Neural cell (in vitro differentiated cells): ENCODE data around the gene RAB33B. TPM values are rescaled to one million over a fixed set of nuclear protein-coding genes. Genes with fewer than 3 reads are reported as not detected.

ENCODE experiments used
- H2AFZ ChIP-seq: fragments of 200-600, 300-800 bp; sonication (generic), shearing (Covaris generic); 2 replicates; pipeline ENCODE4 v1.6.0; 2014; ENCODE audit warnings: low read depth, mild to moderate bottlenecking, antibody characterized with exemption, low read length, moderate library complexity
- H3F3A ChIP-seq: fragments of 200-600 bp; shearing (Covaris generic); 2 replicates; pipeline ENCODE4 v1.6.1; 2016; ENCODE audit warnings: mild to moderate bottlenecking, moderate library complexity, mixed read lengths, antibody characterized with exemption, low read length; ENCODE audit not compliant: insufficient read depth, poor library complexity, severe bottlenecking
- H3K27ac ChIP-seq: fragments of 200-600, 300-800 bp; sonication (generic), shearing (Covaris generic); 2 replicates; pipeline ENCODE4 v1.5.1; 2014; ENCODE audit warnings: mild to moderate bottlenecking, low read length, moderate library complexity
- H3K27me3 ChIP-seq: fragments of 300-800, 200-600 bp; sonication (generic), shearing (Covaris generic); 2 replicates; pipeline ENCODE4 v1.6.0; 2014; ENCODE audit warnings: mild to moderate bottlenecking, low read depth, low read length, moderate library complexity; ENCODE audit not compliant: insufficient read depth
- H3K36me3 ChIP-seq: fragments of 300-800, 200-600 bp; sonication (generic), shearing (Covaris generic); 2 replicates; pipeline ENCODE4 v1.5.1; 2014; ENCODE audit warnings: mild to moderate bottlenecking, antibody characterized with exemption, low read length, moderate library complexity; ENCODE audit not compliant: insufficient read depth
- H3K4me2 ChIP-seq: fragments of 300-800, 200-600 bp; sonication (generic), shearing (Covaris generic); 2 replicates; pipeline ENCODE4 v1.6.0; 2014; ENCODE audit warnings: mild to moderate bottlenecking, low read length
- H3K4me3 ChIP-seq: fragments of 300-800, 200-600 bp; sonication (generic), shearing (Covaris generic); 2 replicates; pipeline ENCODE4 v1.5.1; 2014; ENCODE audit warnings: mild to moderate bottlenecking, low read length, moderate library complexity
- H3K79me2 ChIP-seq: fragments of 200-600 bp; shearing (Covaris generic); replicated peaks from 2 replicates; pipeline ENCODE4 v1.6.0; 2014; ENCODE audit warnings: mild to moderate bottlenecking, low read length, moderate library complexity; ENCODE audit not compliant: insufficient read depth
- H3K9ac ChIP-seq: fragments of 300-800, 200-600 bp; sonication (generic), shearing (Covaris generic); 2 replicates; pipeline ENCODE4 v1.6.1; 2016; ENCODE audit warnings: mild to moderate bottlenecking, low read length, mixed read lengths
- H3K9me2 ChIP-seq: fragments of 200-600 bp; shearing (Covaris generic); 2 replicates; pipeline ENCODE4 v1.6.1; 2016; ENCODE audit warnings: mild to moderate bottlenecking, low read length, mixed read lengths; ENCODE audit not compliant: insufficient read depth
- H3K9me3 ChIP-seq: fragments of 200-600, 300-800 bp; sonication (generic), shearing (Covaris generic); 2 replicates; pipeline ENCODE4 v1.6.1; 2016; ENCODE audit warnings: mild to moderate bottlenecking, mixed run types, low read length, moderate library complexity, mixed read lengths
- H4K20me1 ChIP-seq: fragments of 200-600 bp; shearing (Covaris generic); 2 replicates; pipeline ENCODE4 v1.6.1; 2016; ENCODE audit warnings: mild to moderate bottlenecking, mixed run types; ENCODE audit not compliant: insufficient read depth
- EP300 ChIP-seq: fragments of 450-650 bp; conservative IDR thresholded peaks from 2 replicates; pipeline ENCODE4 v1.6.1; 2014; ENCODE audit warnings: antibody characterized with exemption, mild to moderate bottlenecking, moderate library complexity; ENCODE audit not compliant: poor library complexity, severe bottlenecking
- EZH2 ChIP-seq: fragments of 200-600, 300-800 bp; shearing (Covaris generic), sonication (generic); IDR thresholded peaks from 2 replicates; pipeline ENCODE4 v1.6.1; 2014; ENCODE audit warnings: antibody characterized with exemption, low read length, borderline replicate concordance, mild to moderate bottlenecking; ENCODE audit not compliant: insufficient read depth, poor library complexity, severe bottlenecking
- MXI1 ChIP-seq: fragments of 450-650 bp; conservative IDR thresholded peaks from 2 replicates; pipeline ENCODE4 v1.6.1; 2014; ENCODE audit warnings: antibody characterized with exemption, mild to moderate bottlenecking; ENCODE audit not compliant: poor library complexity, severe bottlenecking
- POLR2AphosphoS5 ChIP-seq: IDR thresholded peaks from 2 replicates; pipeline ENCODE4 v1.6.1; 2012
- RAD21 ChIP-seq: fragments of 450-650 bp; conservative IDR thresholded peaks from 2 replicates; pipeline ENCODE4 v1.6.1; 2014; ENCODE audit warnings: antibody characterized with exemption, mild to moderate bottlenecking, moderate library complexity
- SMC3 ChIP-seq: fragments of 450-650 bp; conservative IDR thresholded peaks from 2 replicates; pipeline ENCODE4 v1.6.1; 2014; ENCODE audit warnings: antibody characterized with exemption, mild to moderate bottlenecking, moderate library complexity; ENCODE audit not compliant: poor library complexity
- TAF1 ChIP-seq: IDR thresholded peaks from 2 replicates; pipeline ENCODE4 v1.6.1; 2012; ENCODE audit warnings: low read depth
- polyA plus RNA-seq: library from polyadenylated mRNA; depleted of rRNA; stranded (reverse); fragments of >200 nt; gene quantifications from 2 replicates; pipeline ENCODE4 v1.2.3, GENCODE V29; 2014
- TF ChIP-seq, protein P1 (sequence below): fragments of 450-650 bp; IDR thresholded peaks from 2 replicates; pipeline ENCODE4 v1.5.1; 2014; ENCODE audit warnings: antibody characterized with exemption, mild to moderate bottlenecking, moderate library complexity; ENCODE audit not compliant: poor library complexity, severe bottlenecking
- TF ChIP-seq, protein P2 (sequence below): IDR thresholded peaks from 2 replicates; pipeline ENCODE4 v1.6.1; 2012; ENCODE audit warnings: borderline replicate concordance

Gene RAB33B
- polyA plus RNA-seq, 1 donor from 2014 or later, result 8.6 TPM

GRCh38 chr4:139455126-139455538, 1.2 kb downstream of the RAB33B start:
- no peaks in the 10 kb centered on the region for H3F3A ChIP-seq
- no peaks in the 10 kb centered on the region for H3K9me2 ChIP-seq
- no peak overlapping the region for H2AFZ ChIP-seq
- no peak overlapping the region for H3K27ac ChIP-seq
- no peaks in the 10 kb centered on the region for H3K9me3 ChIP-seq
- no peaks in the 10 kb centered on the region for H3K27me3 ChIP-seq
- peak overlapping the region; percentile 95 for H3K4me2 ChIP-seq
- H4K20me1 ChIP-seq, result no peaks in the 10 kb centered on the region
- peaks cover 25% of the 10 kb centered on the region for H3K79me2 ChIP-seq
- TF ChIP-seq, protein P1, sequence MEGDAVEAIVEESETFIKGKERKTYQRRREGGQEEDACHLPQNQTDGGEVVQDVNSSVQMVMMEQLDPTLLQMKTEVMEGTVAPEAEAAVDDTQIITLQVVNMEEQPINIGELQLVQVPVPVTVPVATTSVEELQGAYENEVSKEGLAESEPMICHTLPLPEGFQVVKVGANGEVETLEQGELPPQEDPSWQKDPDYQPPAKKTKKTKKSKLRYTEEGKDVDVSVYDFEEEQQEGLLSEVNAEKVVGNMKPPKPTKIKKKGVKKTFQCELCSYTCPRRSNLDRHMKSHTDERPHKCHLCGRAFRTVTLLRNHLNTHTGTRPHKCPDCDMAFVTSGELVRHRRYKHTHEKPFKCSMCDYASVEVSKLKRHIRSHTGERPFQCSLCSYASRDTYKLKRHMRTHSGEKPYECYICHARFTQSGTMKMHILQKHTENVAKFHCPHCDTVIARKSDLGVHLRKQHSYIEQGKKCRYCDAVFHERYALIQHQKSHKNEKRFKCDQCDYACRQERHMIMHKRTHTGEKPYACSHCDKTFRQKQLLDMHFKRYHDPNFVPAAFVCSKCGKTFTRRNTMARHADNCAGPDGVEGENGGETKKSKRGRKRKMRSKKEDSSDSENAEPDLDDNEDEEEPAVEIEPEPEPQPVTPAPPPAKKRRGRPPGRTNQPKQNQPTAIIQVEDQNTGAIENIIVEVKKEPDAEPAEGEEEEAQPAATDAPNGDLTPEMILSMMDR, result no peak
- TF ChIP-seq RAD21 (no peak), EP300 (no peak), POLR2AphosphoS5 (no peak), TAF1 (no peak), EZH2 (no peak), SMC3 (no peak), MXI1 (no peak)
- TF ChIP-seq, protein P2, sequence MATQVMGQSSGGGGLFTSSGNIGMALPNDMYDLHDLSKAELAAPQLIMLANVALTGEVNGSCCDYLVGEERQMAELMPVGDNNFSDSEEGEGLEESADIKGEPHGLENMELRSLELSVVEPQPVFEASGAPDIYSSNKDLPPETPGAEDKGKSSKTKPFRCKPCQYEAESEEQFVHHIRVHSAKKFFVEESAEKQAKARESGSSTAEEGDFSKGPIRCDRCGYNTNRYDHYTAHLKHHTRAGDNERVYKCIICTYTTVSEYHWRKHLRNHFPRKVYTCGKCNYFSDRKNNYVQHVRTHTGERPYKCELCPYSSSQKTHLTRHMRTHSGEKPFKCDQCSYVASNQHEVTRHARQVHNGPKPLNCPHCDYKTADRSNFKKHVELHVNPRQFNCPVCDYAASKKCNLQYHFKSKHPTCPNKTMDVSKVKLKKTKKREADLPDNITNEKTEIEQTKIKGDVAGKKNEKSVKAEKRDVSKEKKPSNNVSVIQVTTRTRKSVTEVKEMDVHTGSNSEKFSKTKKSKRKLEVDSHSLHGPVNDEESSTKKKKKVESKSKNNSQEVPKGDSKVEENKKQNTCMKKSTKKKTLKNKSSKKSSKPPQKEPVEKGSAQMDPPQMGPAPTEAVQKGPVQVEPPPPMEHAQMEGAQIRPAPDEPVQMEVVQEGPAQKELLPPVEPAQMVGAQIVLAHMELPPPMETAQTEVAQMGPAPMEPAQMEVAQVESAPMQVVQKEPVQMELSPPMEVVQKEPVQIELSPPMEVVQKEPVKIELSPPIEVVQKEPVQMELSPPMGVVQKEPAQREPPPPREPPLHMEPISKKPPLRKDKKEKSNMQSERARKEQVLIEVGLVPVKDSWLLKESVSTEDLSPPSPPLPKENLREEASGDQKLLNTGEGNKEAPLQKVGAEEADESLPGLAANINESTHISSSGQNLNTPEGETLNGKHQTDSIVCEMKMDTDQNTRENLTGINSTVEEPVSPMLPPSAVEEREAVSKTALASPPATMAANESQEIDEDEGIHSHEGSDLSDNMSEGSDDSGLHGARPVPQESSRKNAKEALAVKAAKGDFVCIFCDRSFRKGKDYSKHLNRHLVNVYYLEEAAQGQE, result no peak
- peak overlapping the region; percentile 83 for H3K9ac ChIP-seq
- peak overlapping the region; percentile 87 for H3K4me3 ChIP-seq
- H3K36me3 ChIP-seq, result no peaks in the 10 kb centered on the region

- Histone ChIP-seq H3F3A (no peaks in the 10 kb centered on the region), H2AFZ (no peak overlapping the region), H3K4me2 (no peak overlapping the region), H3K27ac (no peak overlapping the region), H3K4me3 (peak overlapping the region; percentile 87), H3K9me2 (no peaks in the 10 kb centered on the region), H3K9ac (no peak overlapping the region), H3K79me2 (peaks cover 25% of the 10 kb centered on the region), H3K27me3 (no peaks in the 10 kb centered on the region), H3K9me3 (no peaks in the 10 kb centered on the region), H3K36me3 (no peaks in the 10 kb centered on the region), H4K20me1 (no peaks in the 10 kb centered on the region)
- TF ChIP-seq MXI1 (no peak), TAF1 (no peak), SMC3 (no peak), POLR2AphosphoS5 (no peak), EP300 (no peak), RAD21 (no peak), EZH2 (no peak)
- TF ChIP-seq, protein P2, result no peak
- TF ChIP-seq, protein P1, result no peak
Measured at GRCh38 chr4:139457318-139457717, 3.4 kb downstream of the RAB33B start.
